Adrenal gland (tissue), 12 donors: ENCODE measurements around the gene DLEU7. TPM values are rescaled to one million over a fixed set of nuclear protein-coding genes. Genes with fewer than 3 reads are reported as not detected.

Source experiments
- DNase-seq, 7 donors: peaks; one replicate each; pipeline ENCODE4 v3.0.0-alpha.2; 2019 to 2020
- H3K27ac ChIP-seq, 5 donors: fragments of 200-600 bp; sonication (generic) in 4 of 5; 1 replicate in 3 of 5; 2 replicates in 2 of 5; pipeline versions ENCODE4 v1.5.1 to v1.8.0; 2016 to 2020; ENCODE audit warnings: mild to moderate bottlenecking in 1 of 5
- H3K27me3 ChIP-seq: fragments of 200-600 bp; 2 replicates; pipeline ENCODE4 v1.8.0; 2021
- H3K36me3 ChIP-seq, 2 donors: fragments of 200-600 bp; replicated peaks in 1 of 2; 1 replicate in 1 of 2; 2 replicates in 1 of 2; pipeline versions ENCODE4 v1.5.1 to v1.8.0; 2018 to 2022
- H3K4me1 ChIP-seq, 2 donors: fragments of 200-600 bp; replicated peaks in 1 of 2; 1 replicate in 1 of 2; 2 replicates in 1 of 2; pipeline versions ENCODE4 v1.5.1 to v1.8.0; 2018 to 2021
- H3K4me3 ChIP-seq, 4 donors: fragments of 200-600 bp; sonication (generic) in 3 of 4; one replicate each; pipeline ENCODE4 v1.5.1; 2016 to 2018
- H3K9me3 ChIP-seq, 3 donors: fragments of 200-600 bp; sonication (generic) in 1 of 3; replicated peaks in 1 of 3; 1 replicate in 2 of 3; 2 replicates in 1 of 3; pipeline versions ENCODE4 v1.5.1 to v1.8.0; 2016 to 2021
- POLR2A ChIP-seq, 2 donors: fragments of 450-650 bp; IDR thresholded peaks; one replicate each; pipeline ENCODE4 v1.6.1; 2017; ENCODE audit warnings: antibody characterized with exemption in 2 of 2, mild to moderate bottlenecking in 2 of 2, moderate library complexity in 1 of 2
- WGBS, 4 donors: extraction: QIAGEN DNeasy Blood & Tissue Kit in 2 of 4; methylation state at CpG; one replicate each; pipeline versions ENCODE4 v1.1.5 to v1.1.7; 2013 to 2017; 5-methylcytosine and 5-hydroxymethylcytosine counted together
- intact Hi-C, 2 donors: fragments of 100-400 bp; cut with DNase I; formaldehyde crosslinking; loops; one replicate each; pipeline versions ENCODE4 v1.14.1 to v1.15.0; 2022 to 2023
- polyA plus RNA-seq, 3 donors: library from polyadenylated mRNA; stranded (reverse); fragments of 200-250 nt in 2 of 3; fragments of 350-450 nt in 1 of 3; fragmentation: Illumina TruSeq in 1 of 3; extraction: RNeasy Lipid Tissue Mini Kit (QIAGEN cat#74804) in 1 of 3; gene quantifications; one replicate each; pipeline ENCODE4 v1.2.3, GENCODE V29; 2013 to 2014
- total RNA-seq, 9 donors: library from RNA; depleted of rRNA in 4 of 9; stranded (reverse); fragments of >200 nt in 4 of 9; fragments of 120-200 nt in 1 of 9; fragmentation: NEBNext Ultra II Directional in 1 of 9; extraction: Animal tissue kit (Norgen Biotek cat#: 25700) in 1 of 9; gene quantifications; one replicate each; pipeline versions ENCODE4 v1.1.0 to v1.2.4, GENCODE V29; 2013 to 2023
- TF ChIP-seq, protein P1 (sequence below), 6 experiments: fragments of 450-650 bp in 4 of 6; fragments of 200-600 bp in 2 of 6; sonication (generic) in 1 of 6; IDR thresholded peaks; 1 replicate in 5 of 6; 2 replicates in 1 of 6; pipeline versions ENCODE4 v1.5.1 to v1.8.0; 2016 to 2021; ENCODE audit warnings: antibody characterized with exemption in 6 of 6, mild to moderate bottlenecking in 2 of 6, moderate library complexity in 1 of 6
- donor health status: healthy with polysubstance abuse.
- donor health status: Bipolar disorder and iron deficiency.
- donor health status: DM: yes; HTN: yes; CAD: no.
- donor health status: DM: no; HTN: no; CAD: no.
- donor health status: DM: no; HTN: no; CAD: no.
- donor health status: DM: yes; HTN: yes; CAD: no.

DLEU7 gene
- total and polyA plus RNA-seq, 12 donors = 0.24 to 2.2 (median 0.50) TPM

- WGBS, 4 donors = 80 to 92% (median 86%) methylated on average over 4 of the region's 4 CpGs
- H3K36me3 ChIP-seq = no peaks in the 10 kb centered on the region
- TF ChIP-seq, protein P1, sequence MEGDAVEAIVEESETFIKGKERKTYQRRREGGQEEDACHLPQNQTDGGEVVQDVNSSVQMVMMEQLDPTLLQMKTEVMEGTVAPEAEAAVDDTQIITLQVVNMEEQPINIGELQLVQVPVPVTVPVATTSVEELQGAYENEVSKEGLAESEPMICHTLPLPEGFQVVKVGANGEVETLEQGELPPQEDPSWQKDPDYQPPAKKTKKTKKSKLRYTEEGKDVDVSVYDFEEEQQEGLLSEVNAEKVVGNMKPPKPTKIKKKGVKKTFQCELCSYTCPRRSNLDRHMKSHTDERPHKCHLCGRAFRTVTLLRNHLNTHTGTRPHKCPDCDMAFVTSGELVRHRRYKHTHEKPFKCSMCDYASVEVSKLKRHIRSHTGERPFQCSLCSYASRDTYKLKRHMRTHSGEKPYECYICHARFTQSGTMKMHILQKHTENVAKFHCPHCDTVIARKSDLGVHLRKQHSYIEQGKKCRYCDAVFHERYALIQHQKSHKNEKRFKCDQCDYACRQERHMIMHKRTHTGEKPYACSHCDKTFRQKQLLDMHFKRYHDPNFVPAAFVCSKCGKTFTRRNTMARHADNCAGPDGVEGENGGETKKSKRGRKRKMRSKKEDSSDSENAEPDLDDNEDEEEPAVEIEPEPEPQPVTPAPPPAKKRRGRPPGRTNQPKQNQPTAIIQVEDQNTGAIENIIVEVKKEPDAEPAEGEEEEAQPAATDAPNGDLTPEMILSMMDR (IDR thresholded peaks at IDR 0.05) = no peak
- TF ChIP-seq POLR2A (IDR thresholded peaks at IDR 0.05) = no peak
- intact Hi-C loops = no loop called here
- H3K9me3 ChIP-seq = no peaks in the 10 kb centered on the region
- no peaks in the 10 kb centered on the region for H3K27me3 ChIP-seq
- no peaks in the 10 kb centered on the region for H3K4me1 ChIP-seq
- no peak overlapping the region for H3K4me3 ChIP-seq
- H3K27ac ChIP-seq = no peak overlapping the region
- DNase-seq = no peak
These were observed 12.0 kb downstream of the DLEU7 start for GRCh38 chr13:50831512-50831911.

DNA sequence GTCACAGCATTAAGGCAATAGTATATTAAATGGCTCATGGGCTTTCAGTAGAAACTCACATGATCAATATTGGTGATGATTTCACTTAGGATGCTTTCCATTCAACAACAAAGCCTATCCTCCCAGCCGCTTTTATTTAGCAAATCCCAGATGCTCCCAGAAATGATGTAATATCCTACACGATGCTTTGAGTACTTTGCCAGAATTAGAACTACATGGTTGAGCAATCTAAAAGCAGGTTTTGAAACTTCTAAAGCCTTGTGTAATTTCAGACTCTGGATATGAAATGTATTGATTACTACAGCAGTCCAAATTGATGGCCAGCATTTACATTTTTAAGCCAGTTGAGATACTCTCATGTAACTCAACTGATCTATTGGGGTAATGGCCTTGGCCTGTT, 13.6 kb downstream of the DLEU7 start:
- no peaks in the 10 kb centered on the region for H3K36me3 ChIP-seq
- no peak overlapping the region for H3K27ac ChIP-seq
- H3K4me3 ChIP-seq = no peak overlapping the region
- 49 to 60% (median 50%) methylated on average over 2 of the region's 2 CpGs for WGBS, 4 donors
- no peak for DNase-seq
- TF ChIP-seq POLR2A (IDR thresholded peaks at IDR 0.05) = no peak
- TF ChIP-seq, protein P1 (IDR thresholded peaks at IDR 0.05) = no peak
- no peaks in the 10 kb centered on the region for H3K27me3 ChIP-seq
- intact Hi-C loops = no loop called here
- H3K9me3 ChIP-seq = no peaks in the 10 kb centered on the region
- no peaks in the 10 kb centered on the region for H3K4me1 ChIP-seq

DNA sequence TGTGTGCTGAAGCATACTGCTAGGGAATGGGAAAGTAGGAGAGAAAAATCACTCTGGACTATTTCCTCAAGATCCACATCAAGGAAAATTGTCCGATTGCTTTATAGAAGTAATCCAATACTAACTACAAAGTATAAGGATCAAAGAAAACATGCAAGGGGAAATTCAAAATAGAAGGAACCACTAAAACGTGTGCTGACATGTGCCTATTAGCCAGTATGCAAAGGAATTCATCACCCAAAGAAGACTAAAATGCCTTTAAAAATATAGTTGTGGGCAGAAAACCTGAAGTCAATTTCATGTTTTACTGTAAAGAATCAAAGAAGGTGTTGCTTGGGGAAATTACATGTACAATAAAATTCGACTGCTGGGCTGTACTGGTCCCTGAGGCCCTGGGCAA, 14.3 kb downstream of the DLEU7 start:
- no peak for DNase-seq
- H3K27me3 ChIP-seq = no peaks in the 10 kb centered on the region
- H3K36me3 ChIP-seq = no peaks in the 10 kb centered on the region
- TF ChIP-seq, protein P1 (IDR thresholded peaks at IDR 0.05) = no peak
- TF ChIP-seq POLR2A (IDR thresholded peaks at IDR 0.05) = no peak
- no peaks in the 10 kb centered on the region for H3K4me1 ChIP-seq
- 71 to 86% (median 76%) methylated on average over 3 of the region's 3 CpGs for WGBS, 4 donors
- H3K4me3 ChIP-seq = no peak overlapping the region
- H3K9me3 ChIP-seq = no peaks in the 10 kb centered on the region
- intact Hi-C loops = no loop called here
- H3K27ac ChIP-seq = no peak overlapping the region

- no peak for DNase-seq
- no peaks in the 10 kb centered on the region for H3K9me3 ChIP-seq
- H3K27me3 ChIP-seq = no peaks in the 10 kb centered on the region
- H3K4me1 ChIP-seq = no peaks in the 10 kb centered on the region
- intact Hi-C loops = no loop called here
- TF ChIP-seq, protein P1 (IDR thresholded peaks at IDR 0.05) = no peak
- TF ChIP-seq POLR2A (IDR thresholded peaks at IDR 0.05) = no peak
- no peak overlapping the region for H3K4me3 ChIP-seq
- H3K27ac ChIP-seq = no peak overlapping the region
- 76 to 87% (median 84%) methylated on average over 3 of the region's 3 CpGs for WGBS, 4 donors
- no peaks in the 10 kb centered on the region for H3K36me3 ChIP-seq
These were observed 17.5 kb downstream of the DLEU7 start for GRCh38 chr13:50826035-50826434.
